AG04450 (cell line): ENCODE measurements around the gene METTL21C. TPM values are rescaled to one million over a fixed set of nuclear protein-coding genes. Genes with fewer than 3 reads are reported as not detected.

Source experiments
- CTCF ChIA-PET: fragments of 300-600, 350-600 bp; formaldehyde crosslinking; extraction: SDS; loops from one replicate; lab custom pipeline; 2022; ENCODE audit warnings: antibody characterized with exemption, inconsistent platforms; lab: Charles Lee
- POLR2A ChIA-PET: fragments of 350-600 bp; formaldehyde crosslinking; extraction: SDS; loops from one replicate; lab custom pipeline; 2021; ENCODE audit warnings: antibody characterized with exemption, inconsistent platforms; lab: Yijun Ruan, JAX
- DNase-seq: peaks from one replicate; pipeline ENCODE4 v3.0.0-alpha.2; 2011; ENCODE audit warnings: low read depth, low spot score
- H3K27ac ChIP-seq: one replicate; pipeline ENCODE4 v1.5.1; 2012; ENCODE audit warnings: low read depth, low read length, control low read depth
- H3K27me3 ChIP-seq: one replicate; pipeline ENCODE4 v1.6.0; 2012; ENCODE audit warnings: low read length; ENCODE audit not compliant: control insufficient read depth, insufficient read depth
- H3K4me3 ChIP-seq: 2 replicates; pipeline ENCODE4 v1.5.1; 2011; ENCODE audit warnings: mild to moderate bottlenecking, low read depth, low read length, control low read depth
- H3K9me3 ChIP-seq: 2 replicates; pipeline ENCODE4 v1.5.1; 2012; ENCODE audit warnings: low read length; ENCODE audit not compliant: control insufficient read depth, insufficient read depth
- polyA plus RNA-seq: library from polyadenylated mRNA; depleted of rRNA; stranded (reverse); fragments of >200 nt; gene quantifications from 2 replicates; pipeline ENCODE4 v1.2.3, GENCODE V29; 2011
- TF ChIP-seq, protein P1 (sequence below): IDR thresholded peaks from 2 replicates; pipeline ENCODE4 v1.5.1; 2011; ENCODE audit warnings: low read depth, low read length, control low read depth, inconsistent platforms

Gene METTL21C
- polyA plus RNA-seq, 1 experiment: not detected

DNA sequence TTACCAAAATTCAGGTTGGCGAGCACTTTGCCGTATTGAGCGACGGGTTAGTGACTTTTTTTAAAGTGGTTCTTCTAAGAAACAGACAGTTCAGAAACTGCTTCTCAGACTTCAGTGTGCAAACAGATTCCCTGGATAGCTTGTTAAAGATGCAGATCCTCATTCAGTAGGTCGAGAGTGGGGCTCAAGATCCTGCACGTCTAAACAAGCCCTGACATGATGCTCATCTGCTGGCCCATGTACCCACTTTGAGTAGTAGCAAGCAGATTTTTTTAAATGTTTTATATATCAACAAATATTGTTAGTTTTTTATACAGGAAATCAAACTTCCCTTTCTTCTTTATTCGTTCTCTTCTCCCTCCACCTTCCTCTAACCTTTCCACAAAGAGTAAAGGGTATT is 7.3 kb downstream of the METTL21C start:
- no peak overlapping the region for H3K27ac ChIP-seq
- POLR2A ChIA-PET: no interaction called here
- TF ChIP-seq, protein P1, sequence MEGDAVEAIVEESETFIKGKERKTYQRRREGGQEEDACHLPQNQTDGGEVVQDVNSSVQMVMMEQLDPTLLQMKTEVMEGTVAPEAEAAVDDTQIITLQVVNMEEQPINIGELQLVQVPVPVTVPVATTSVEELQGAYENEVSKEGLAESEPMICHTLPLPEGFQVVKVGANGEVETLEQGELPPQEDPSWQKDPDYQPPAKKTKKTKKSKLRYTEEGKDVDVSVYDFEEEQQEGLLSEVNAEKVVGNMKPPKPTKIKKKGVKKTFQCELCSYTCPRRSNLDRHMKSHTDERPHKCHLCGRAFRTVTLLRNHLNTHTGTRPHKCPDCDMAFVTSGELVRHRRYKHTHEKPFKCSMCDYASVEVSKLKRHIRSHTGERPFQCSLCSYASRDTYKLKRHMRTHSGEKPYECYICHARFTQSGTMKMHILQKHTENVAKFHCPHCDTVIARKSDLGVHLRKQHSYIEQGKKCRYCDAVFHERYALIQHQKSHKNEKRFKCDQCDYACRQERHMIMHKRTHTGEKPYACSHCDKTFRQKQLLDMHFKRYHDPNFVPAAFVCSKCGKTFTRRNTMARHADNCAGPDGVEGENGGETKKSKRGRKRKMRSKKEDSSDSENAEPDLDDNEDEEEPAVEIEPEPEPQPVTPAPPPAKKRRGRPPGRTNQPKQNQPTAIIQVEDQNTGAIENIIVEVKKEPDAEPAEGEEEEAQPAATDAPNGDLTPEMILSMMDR: no peak
- CTCF ChIA-PET: no interaction called here
- no peak for DNase-seq
- no peaks in the 10 kb centered on the region for H3K9me3 ChIP-seq
- H3K27me3 ChIP-seq: peaks cover 12% of the 10 kb centered on the region
- no peak overlapping the region for H3K4me3 ChIP-seq

DNA sequence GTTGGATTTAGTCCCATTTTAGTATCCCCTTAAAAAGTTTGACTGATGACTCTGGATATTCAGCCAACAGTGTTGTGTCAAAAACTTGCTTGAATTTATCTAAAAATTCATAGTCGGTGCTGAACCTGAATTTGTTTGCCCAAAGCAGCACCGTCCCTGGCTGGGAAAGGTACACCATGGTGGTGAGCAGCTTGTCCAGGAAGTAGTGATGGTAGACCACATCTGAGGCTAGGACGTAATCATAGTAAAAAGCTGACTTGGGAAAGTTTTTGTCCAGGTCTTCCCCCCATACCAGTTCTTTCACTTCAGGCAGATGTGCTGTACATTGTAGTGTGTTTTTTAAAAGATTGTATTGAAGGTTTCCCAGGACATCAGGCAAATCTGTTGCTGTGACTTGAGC is 8.8 kb downstream of the METTL21C start:
- DNase-seq: no peak

DNA sequence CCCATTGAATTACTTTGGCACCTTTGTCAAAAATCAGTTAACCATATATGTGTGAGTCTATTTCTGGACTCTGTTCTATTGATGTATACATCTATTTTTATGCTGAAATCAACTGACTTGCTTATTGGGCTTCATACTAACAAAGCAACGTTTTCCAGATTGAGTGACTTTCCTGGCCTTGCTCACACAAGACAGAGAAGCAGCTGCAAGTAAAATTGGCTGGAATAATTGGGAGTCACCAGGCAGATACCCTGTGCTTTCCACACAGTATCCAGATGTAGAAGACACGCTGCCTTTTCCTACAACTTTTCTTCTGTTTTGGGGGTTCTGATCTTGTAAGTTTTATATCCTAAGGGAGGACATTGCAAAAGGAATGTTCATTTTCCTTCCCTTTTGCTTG is 11.2 kb downstream of the METTL21C start:
- TF ChIP-seq, protein P1: no peak
- no peak for DNase-seq
- POLR2A ChIA-PET: no interaction called here
- H3K27me3 ChIP-seq: no peaks in the 10 kb centered on the region
- H3K27ac ChIP-seq: no peak overlapping the region
- H3K4me3 ChIP-seq: no peak overlapping the region
- CTCF ChIA-PET: no interaction called here
- no peaks in the 10 kb centered on the region for H3K9me3 ChIP-seq

More for the DNA sequence above, 8.8 kb downstream of the METTL21C start:
- TF ChIP-seq, protein P1: no peak
- CTCF ChIA-PET: no interaction called here
- H3K27ac ChIP-seq: no peak overlapping the region
- no peaks in the 10 kb centered on the region for H3K9me3 ChIP-seq
- no peak overlapping the region for H3K4me3 ChIP-seq
- peaks cover 6% of the 10 kb centered on the region for H3K27me3 ChIP-seq
- POLR2A ChIA-PET: no interaction called here

DNA sequence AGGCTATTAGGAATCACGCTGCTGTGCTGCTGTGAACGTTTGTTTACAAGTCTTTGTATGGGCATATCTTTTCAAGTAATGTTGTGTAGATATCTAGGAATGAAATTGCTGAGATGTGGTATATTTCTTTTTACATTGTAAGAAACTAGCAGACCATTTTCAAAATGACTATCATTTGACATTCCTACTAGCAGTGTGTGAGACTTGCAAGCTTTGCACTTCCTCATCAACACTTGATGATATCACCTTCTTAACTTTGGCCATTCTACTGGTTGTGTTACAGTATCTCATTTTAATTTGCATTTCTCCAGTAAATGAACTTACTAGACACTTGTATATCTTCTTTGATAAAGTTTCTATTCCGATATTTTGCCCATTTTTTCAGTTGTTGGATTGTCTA is 12.1 kb downstream of the METTL21C start:
- CTCF ChIA-PET: no interaction called here

DNA sequence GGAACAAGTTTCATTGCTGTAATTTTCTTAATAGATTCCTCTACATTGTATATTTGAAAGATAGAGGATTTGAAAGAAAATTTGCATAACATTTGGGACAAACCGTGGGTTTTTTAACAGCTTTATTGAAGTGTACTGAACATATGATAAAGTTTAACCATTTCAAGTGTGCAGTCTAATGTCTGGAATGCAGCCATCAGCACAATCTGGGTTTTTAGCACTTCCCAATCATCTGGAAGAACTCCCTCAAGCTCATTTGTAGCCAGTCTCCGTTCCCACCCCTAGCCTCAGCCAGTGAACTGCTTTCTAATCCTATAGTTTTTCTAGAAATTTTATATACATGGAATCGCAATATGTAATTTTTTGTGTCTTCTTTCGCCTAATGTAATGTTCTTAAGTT is 12.6 kb downstream of the METTL21C start:
- TF ChIP-seq, protein P1: no peak
- ChIA-PET POLR2A (no interaction called here), CTCF (interaction anchor here (0.7 to 1.1 kb wide), 2 partner anchors 13 to 87 kb away, joined by 3 read pairs; no protein-coding TSS in a partner anchor)
- no peaks in the 10 kb centered on the region for H3K27me3 ChIP-seq
- no peak overlapping the region for H3K4me3 ChIP-seq
- H3K9me3 ChIP-seq: no peaks in the 10 kb centered on the region
- H3K27ac ChIP-seq: no peak overlapping the region
- DNase-seq: no peak

More for the DNA sequence above, 12.1 kb downstream of the METTL21C start:
- H3K27ac ChIP-seq: no peak overlapping the region
- H3K4me3 ChIP-seq: no peak overlapping the region
- DNase-seq: no peak
- H3K27me3 ChIP-seq: no peaks in the 10 kb centered on the region
- POLR2A ChIA-PET: no interaction called here
- TF ChIP-seq, protein P1: no peak
- no peaks in the 10 kb centered on the region for H3K9me3 ChIP-seq
